HEK293 (cell line): ENCODE measurements around the gene C19orf44.

Experiments used
- CTCF ChIA-PET: fragments of 350-600 bp; formaldehyde crosslinking; extraction: SDS; loops from one replicate; lab custom pipeline; 2021; ENCODE audit warnings: antibody characterized with exemption; lab: Yijun Ruan, JAX
- POLR2A ChIA-PET: fragments of 300-600 bp; formaldehyde crosslinking; extraction: SDS; loops from one replicate; lab custom pipeline; 2020; ENCODE audit warnings: antibody characterized with exemption, inconsistent platforms; lab: Yijun Ruan, JAX
- H3K27ac ChIP-seq: fragments of 200-500 bp; sonication (Bioruptor generic); 2 replicates; pipeline ENCODE4 v1.5.1; 2014; ENCODE audit warnings: low read depth, low read length, control low read depth, inconsistent platforms; ENCODE audit errors: extremely low read depth
- H3K36me3 ChIP-seq, 2 experiments: fragments of 200-500 bp in 1 of 2; sonication (Bioruptor generic) in 1 of 2; 1 replicate in 1 of 2; 2 replicates in 1 of 2; pipeline ENCODE4 v1.5.1; 2014 to 2017; ENCODE audit warnings: inconsistent platforms in 2 of 2, low read length in 2 of 2; ENCODE audit not compliant: control insufficient read depth in 2 of 2, insufficient read depth in 1 of 2
- H3K4me1 ChIP-seq: fragments of 200-500 bp; sonication (Bioruptor generic); 2 replicates; pipeline ENCODE4 v1.5.1; 2014; ENCODE audit warnings: mild to moderate bottlenecking, low read length, inconsistent platforms; ENCODE audit not compliant: control insufficient read depth, insufficient read depth
- H3K4me3 ChIP-seq: 2 replicates; pipeline ENCODE4 v1.5.1; 2011; ENCODE audit warnings: low read depth, mild to moderate bottlenecking, control low read depth, low read length, moderate library complexity
- H3K9me3 ChIP-seq: fragments of 200-500 bp; sonication (Bioruptor generic); 2 replicates; pipeline ENCODE4 v1.5.1; 2014; ENCODE audit warnings: low read depth, low read length, inconsistent platforms; ENCODE audit not compliant: control insufficient read depth, insufficient read depth
- GLIS1 ChIP-seq: fragments of 450-650 bp; formaldehyde crosslinking; IDR thresholded peaks from 2 replicates; pipeline ENCODE4 v1.5.1; 2016; ENCODE audit warnings: missing biosample characterization, missing genetic modification characterization
- IKZF3 ChIP-seq: fragments of 450-650 bp; IDR thresholded peaks from 2 replicates; pipeline ENCODE4 v1.5.0; 2018; ENCODE audit warnings: missing biosample characterization, mild to moderate bottlenecking, missing genetic modification characterization, moderate library complexity
- KLF8 ChIP-seq: fragments of 450-650 bp; formaldehyde crosslinking; IDR thresholded peaks from 2 replicates; pipeline ENCODE4 v1.5.1; 2016; ENCODE audit warnings: missing biosample characterization, missing genetic modification characterization
- MEIS1 ChIP-seq: sonication (generic); formaldehyde crosslinking; IDR thresholded peaks from 2 replicates; pipeline ENCODE4 v1.8.1; 2022; ENCODE audit warnings: missing genetic modification reagents, mild to moderate bottlenecking, borderline replicate concordance
- OSR2 ChIP-seq: fragments of 450-650 bp; formaldehyde crosslinking; IDR thresholded peaks from 2 replicates; pipeline ENCODE4 v1.5.1; 2016; ENCODE audit warnings: missing biosample characterization, missing genetic modification characterization
- RBAK ChIP-seq: fragments of 450-650 bp; formaldehyde crosslinking; IDR thresholded peaks from 2 replicates; pipeline ENCODE4 v1.5.1; 2016; ENCODE audit warnings: missing biosample characterization, missing genetic modification characterization
- ZNF221 ChIP-seq: fragments of 450-650 bp; formaldehyde crosslinking; IDR thresholded peaks from 2 replicates; pipeline ENCODE4 v1.5.1; 2017; ENCODE audit warnings: missing biosample characterization, missing genetic modification characterization, borderline replicate concordance
- ZNF24 ChIP-seq: fragments of 450-650 bp; formaldehyde crosslinking; IDR thresholded peaks from 2 replicates; pipeline ENCODE4 v1.5.1; 2016; ENCODE audit warnings: missing biosample characterization, missing genetic modification characterization
- ZNF529 ChIP-seq: fragments of 450-650 bp; formaldehyde crosslinking; IDR thresholded peaks from 2 replicates; pipeline ENCODE4 v1.5.1; 2017; ENCODE audit warnings: missing genetic modification characterization, missing biosample characterization; ENCODE audit not compliant: insufficient replicate concordance
- ZNF596 ChIP-seq: fragments of 450-650 bp; IDR thresholded peaks from 2 replicates; pipeline ENCODE4 v1.5.0; 2018; ENCODE audit warnings: missing biosample characterization, mild to moderate bottlenecking, missing genetic modification characterization, moderate library complexity
- ZNF677 ChIP-seq: fragments of 450-650 bp; IDR thresholded peaks from 2 replicates; pipeline ENCODE4 v1.5.0; 2018; ENCODE audit warnings: missing biosample characterization, mild to moderate bottlenecking, missing genetic modification characterization, moderate library complexity
- ZNF837 ChIP-seq: fragments of 450-650 bp; formaldehyde crosslinking; IDR thresholded peaks from 2 replicates; pipeline ENCODE4 v1.5.1; 2016; ENCODE audit warnings: missing biosample characterization, missing genetic modification characterization
- TF ChIP-seq, protein P1 (sequence below): fragments of 450-650 bp; formaldehyde crosslinking; IDR thresholded peaks from 2 replicates; pipeline ENCODE4 v1.5.1; 2016; ENCODE audit warnings: missing biosample characterization, missing genetic modification characterization
- TF ChIP-seq, protein P2 (sequence below): fragments of 450-650 bp; formaldehyde crosslinking; IDR thresholded peaks from 2 replicates; pipeline ENCODE4 v1.5.1; 2017; ENCODE audit warnings: missing biosample characterization, missing genetic modification characterization
- TF ChIP-seq, protein P3 (sequence below): fragments of 450-650 bp; formaldehyde crosslinking; IDR thresholded peaks from 2 replicates; pipeline ENCODE4; 2016; ENCODE audit warnings: missing biosample characterization, missing genetic modification characterization
- TF ChIP-seq, protein P4 (sequence below): fragments of 450-650 bp; formaldehyde crosslinking; IDR thresholded peaks from 2 replicates; pipeline ENCODE4 v1.5.1; 2016; ENCODE audit warnings: missing biosample characterization, missing genetic modification characterization
- TF ChIP-seq, protein P5 (sequence below): fragments of 450-650 bp; formaldehyde crosslinking; IDR thresholded peaks from 2 replicates; pipeline ENCODE4 v1.5.1; 2016; ENCODE audit warnings: missing biosample characterization, missing genetic modification characterization
- TF ChIP-seq, protein P6 (sequence below): fragments of 450-650 bp; formaldehyde crosslinking; IDR thresholded peaks from 2 replicates; pipeline ENCODE4 v1.5.1; 2016; ENCODE audit warnings: missing biosample characterization, missing genetic modification characterization
- TF ChIP-seq, protein P7 (sequence below): fragments of 450-650 bp; formaldehyde crosslinking; IDR thresholded peaks from 2 replicates; pipeline ENCODE4 v1.5.1; 2016; ENCODE audit warnings: missing biosample characterization, missing genetic modification characterization

Gene C19orf44

DNA sequence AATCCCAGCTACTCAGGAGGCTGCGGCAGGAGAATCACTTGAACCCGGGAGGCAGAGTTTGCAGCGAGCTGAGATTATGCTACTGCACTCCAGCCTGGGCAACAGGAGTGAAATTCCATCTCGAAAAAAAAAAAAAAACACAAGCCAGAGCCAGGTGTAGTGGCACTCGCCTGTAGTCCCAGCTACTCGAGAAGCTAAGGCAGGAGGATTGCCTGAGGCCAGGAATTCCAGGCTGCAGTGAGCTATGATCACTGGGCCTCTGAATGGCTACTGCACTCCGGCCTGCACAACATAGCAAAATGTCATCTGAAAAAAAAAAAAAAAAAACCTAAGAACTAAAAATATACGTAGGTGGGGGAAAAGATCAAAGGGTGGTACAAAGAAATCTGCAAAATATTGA is 43.9 kb upstream of the C19orf44 start:
- ChIA-PET CTCF (interaction anchor here (0.6 to 1.2 kb wide), 2 partner anchors 35 to 567 kb away, joined by 3 to 4 read pairs; no protein-coding TSS in a partner anchor), POLR2A (interaction anchor here (0.6 kb wide), 1 partner anchor 9 kb away, joined by 3 read pairs; no protein-coding TSS in a partner anchor)
- H3K4me3 ChIP-seq: no peak overlapping the region
- peaks cover 0 to 7% of the 10 kb centered on the region in 2 experiments; a peak in 2 of 3 replicates for H3K36me3 ChIP-seq
- no peaks in the 10 kb centered on the region for H3K9me3 ChIP-seq
- H3K4me1 ChIP-seq: peaks cover 4% of the 10 kb centered on the region
- TF ChIP-seq, protein P1, sequence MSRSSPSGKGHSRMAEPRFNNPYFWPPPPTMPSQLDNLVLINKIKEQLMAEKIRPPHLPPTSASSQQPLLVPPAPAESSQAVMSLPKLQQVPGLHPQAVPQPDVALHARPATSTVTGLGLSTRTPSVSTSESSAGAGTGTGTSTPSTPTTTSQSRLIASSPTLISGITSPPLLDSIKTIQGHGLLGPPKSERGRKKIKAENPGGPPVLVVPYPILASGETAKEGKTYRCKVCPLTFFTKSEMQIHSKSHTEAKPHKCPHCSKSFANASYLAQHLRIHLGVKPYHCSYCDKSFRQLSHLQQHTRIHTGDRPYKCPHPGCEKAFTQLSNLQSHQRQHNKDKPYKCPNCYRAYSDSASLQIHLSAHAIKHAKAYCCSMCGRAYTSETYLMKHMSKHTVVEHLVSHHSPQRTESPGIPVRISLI: 0 out of 2 replicates have a peak, but pooled peaks have one; percentile 56
- TF ChIP-seq OSR2 (tag by site-specific recombination): peak; percentile 82
- TF ChIP-seq MEIS1 (CRISPR knock-in tag): no peak
- no peak for TF ChIP-seq ZNF837 (tag by site-specific recombination)
- H3K27ac ChIP-seq: no peak overlapping the region

DNA sequence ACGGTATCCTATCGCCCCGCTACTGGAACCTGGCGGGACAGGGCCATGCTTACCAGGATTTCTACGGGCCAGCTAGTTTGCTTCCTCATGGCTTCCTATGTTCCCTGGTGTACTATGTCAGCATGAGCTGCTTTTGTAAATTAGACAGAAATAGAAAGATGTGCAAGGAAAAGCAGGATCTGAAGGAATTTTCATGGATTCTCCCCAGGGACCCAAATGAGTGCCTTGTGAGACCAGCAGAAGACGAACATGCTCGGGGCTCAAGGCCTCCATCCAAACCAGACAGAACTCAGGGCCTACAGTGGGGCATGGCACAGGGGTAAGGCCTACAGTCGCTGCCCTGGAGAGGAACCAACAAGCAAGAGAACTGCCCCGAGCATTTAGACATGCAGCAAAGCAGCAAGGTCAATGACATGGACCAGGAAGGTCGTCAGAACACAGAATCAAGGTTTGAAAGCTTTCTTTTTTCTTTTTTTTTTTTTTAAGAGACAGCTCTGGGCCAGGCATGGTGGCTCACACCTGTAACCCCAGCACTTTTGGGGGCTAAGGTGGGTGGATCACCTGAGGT is 41.8 kb upstream of the C19orf44 start:
- POLR2A ChIA-PET: no interaction called here
- H3K27ac ChIP-seq: 0 out of 2 replicates have a peak overlapping the region, but pooled peaks have one; percentile 26
- peaks cover 0 to 5% of the 10 kb centered on the region in 2 experiments; a peak in 1 of 3 replicates for H3K36me3 ChIP-seq
- TF ChIP-seq, protein P2, sequence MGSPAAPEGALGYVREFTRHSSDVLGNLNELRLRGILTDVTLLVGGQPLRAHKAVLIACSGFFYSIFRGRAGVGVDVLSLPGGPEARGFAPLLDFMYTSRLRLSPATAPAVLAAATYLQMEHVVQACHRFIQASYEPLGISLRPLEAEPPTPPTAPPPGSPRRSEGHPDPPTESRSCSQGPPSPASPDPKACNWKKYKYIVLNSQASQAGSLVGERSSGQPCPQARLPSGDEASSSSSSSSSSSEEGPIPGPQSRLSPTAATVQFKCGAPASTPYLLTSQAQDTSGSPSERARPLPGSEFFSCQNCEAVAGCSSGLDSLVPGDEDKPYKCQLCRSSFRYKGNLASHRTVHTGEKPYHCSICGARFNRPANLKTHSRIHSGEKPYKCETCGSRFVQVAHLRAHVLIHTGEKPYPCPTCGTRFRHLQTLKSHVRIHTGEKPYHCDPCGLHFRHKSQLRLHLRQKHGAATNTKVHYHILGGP (tag by site-specific recombination): no peak
- TF ChIP-seq, protein P3, sequence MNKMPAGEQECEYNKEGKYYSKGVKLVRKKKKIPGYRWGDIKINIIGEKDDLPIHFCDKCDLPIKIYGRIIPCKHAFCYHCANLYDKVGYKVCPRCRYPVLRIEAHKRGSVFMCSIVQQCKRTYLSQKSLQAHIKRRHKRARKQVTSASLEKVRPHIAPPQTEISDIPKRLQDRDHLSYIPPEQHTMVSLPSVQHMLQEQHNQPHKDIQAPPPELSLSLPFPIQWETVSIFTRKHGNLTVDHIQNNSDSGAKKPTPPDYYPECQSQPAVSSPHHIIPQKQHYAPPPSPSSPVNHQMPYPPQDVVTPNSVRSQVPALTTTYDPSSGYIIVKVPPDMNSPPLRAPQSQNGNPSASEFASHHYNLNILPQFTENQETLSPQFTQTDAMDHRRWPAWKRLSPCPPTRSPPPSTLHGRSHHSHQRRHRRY: no peak
- TF ChIP-seq IKZF3 (tag by site-specific recombination): peak; percentile 40; the same call in 1 of the 2 replicates
- H3K4me3 ChIP-seq: no peak overlapping the region
- CTCF ChIA-PET: interaction anchor here (0.6 to 3.6 kb wide), 3 partner anchors 12 to 274 kb away, joined by 3 to 20 read pairs (median 3); no protein-coding TSS in a partner anchor
- no peaks in the 10 kb centered on the region for H3K9me3 ChIP-seq
- H3K4me1 ChIP-seq: peaks cover 7% of the 10 kb centered on the region

DNA sequence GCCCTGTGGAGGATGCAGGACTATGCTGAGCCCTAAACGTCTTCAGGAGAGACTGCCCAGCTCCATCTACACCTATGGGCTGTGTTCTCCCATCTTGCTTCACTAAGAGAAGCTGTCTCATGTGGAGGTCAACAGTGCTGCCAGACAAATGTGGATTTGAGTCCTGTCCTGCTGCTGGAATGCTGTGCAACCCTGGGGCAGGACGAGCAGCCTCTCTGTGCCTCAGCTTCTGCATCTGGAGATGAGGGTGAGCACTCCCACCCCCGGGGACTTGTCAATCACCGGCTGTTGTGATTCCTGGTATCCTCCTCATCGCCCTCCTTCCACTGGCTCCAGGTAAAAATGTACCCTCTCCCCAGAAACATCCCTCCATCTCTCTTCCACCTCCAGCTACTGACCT is 40.7 kb upstream of the C19orf44 start:
- Histone ChIP-seq H3K36me3 (peaks cover 0 to 3% of the 10 kb centered on the region in 2 experiments; a peak in 1 of 3 replicates), H3K4me3 (no peak overlapping the region), H3K4me1 (peaks cover 7% of the 10 kb centered on the region), H3K27ac (no peak overlapping the region), H3K9me3 (no peaks in the 10 kb centered on the region)
- ChIA-PET POLR2A (no interaction called here), CTCF (interaction anchor here (3.6 kb wide), 1 partner anchor 13 kb away, joined by 20 read pairs; no protein-coding TSS in a partner anchor)
- TF ChIP-seq ZNF221 (no peak), GLIS1 (tag by site-specific recombination) (no peak), OSR2 (tag by site-specific recombination) (no peak), RBAK (tag by site-specific recombination) (no peak), ZNF24 (tag by site-specific recombination) (no peak), ZNF529 (tag by site-specific recombination) (no peak), KLF8 (tag by site-specific recombination) (no peak), ZNF596 (tag by site-specific recombination) (no peak), ZNF677 (no peak)
- TF ChIP-seq, protein P4, sequence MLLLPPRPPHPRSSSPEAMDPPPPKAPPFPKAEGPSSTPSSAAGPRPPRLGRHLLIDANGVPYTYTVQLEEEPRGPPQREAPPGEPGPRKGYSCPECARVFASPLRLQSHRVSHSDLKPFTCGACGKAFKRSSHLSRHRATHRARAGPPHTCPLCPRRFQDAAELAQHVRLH: no peak
- TF ChIP-seq, protein P5, sequence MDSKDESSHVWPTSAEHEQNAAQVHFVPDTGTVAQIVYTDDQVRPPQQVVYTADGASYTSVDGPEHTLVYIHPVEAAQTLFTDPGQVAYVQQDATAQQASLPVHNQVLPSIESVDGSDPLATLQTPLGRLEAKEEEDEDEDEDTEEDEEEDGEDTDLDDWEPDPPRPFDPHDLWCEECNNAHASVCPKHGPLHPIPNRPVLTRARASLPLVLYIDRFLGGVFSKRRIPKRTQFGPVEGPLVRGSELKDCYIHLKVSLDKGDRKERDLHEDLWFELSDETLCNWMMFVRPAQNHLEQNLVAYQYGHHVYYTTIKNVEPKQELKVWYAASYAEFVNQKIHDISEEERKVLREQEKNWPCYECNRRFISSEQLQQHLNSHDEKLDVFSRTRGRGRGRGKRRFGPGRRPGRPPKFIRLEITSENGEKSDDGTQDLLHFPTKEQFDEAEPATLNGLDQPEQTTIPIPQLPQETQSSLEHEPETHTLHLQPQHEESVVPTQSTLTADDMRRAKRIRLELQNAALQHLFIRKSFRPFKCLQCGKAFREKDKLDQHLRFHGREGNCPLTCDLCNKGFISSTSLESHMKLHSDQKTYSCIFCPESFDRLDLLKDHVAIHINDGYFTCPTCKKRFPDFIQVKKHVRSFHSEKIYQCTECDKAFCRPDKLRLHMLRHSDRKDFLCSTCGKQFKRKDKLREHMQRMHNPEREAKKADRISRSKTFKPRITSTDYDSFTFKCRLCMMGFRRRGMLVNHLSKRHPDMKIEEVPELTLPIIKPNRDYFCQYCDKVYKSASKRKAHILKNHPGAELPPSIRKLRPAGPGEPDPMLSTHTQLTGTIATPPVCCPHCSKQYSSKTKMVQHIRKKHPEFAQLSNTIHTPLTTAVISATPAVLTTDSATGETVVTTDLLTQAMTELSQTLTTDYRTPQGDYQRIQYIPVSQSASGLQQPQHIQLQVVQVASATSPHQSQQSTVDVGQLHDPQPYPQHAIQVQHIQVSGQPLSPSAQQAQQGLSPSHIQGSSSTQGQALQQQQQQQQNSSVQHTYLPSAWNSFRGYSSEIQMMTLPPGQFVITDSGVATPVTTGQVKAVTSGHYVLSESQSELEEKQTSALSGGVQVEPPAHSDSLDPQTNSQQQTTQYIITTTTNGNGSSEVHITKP: no peak
- TF ChIP-seq, protein P6, sequence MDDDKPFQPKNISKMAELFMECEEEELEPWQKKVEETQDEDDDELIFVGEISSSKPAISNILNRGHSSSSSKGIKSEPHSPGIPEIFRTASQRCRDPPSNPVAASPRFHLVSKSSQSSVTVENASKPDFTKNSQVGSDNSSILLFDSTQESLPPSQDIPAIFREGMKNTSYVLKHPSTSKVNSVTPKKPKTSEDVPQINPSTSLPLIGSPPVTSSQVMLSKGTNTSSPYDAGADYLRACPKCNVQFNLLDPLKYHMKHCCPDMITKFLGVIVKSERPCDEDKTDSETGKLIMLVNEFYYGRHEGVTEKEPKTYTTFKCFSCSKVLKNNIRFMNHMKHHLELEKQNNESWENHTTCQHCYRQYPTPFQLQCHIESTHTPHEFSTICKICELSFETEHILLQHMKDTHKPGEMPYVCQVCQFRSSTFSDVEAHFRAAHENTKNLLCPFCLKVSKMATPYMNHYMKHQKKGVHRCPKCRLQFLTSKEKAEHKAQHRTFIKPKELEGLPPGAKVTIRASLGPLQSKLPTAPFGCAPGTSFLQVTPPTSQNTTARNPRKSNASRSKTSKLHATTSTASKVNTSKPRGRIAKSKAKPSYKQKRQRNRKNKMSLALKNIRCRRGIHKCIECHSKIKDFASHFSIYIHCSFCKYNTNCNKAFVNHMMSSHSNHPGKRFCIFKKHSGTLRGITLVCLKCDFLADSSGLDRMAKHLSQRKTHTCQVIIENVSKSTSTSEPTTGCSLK (tag by site-specific recombination): no peak
- TF ChIP-seq, protein P7, sequence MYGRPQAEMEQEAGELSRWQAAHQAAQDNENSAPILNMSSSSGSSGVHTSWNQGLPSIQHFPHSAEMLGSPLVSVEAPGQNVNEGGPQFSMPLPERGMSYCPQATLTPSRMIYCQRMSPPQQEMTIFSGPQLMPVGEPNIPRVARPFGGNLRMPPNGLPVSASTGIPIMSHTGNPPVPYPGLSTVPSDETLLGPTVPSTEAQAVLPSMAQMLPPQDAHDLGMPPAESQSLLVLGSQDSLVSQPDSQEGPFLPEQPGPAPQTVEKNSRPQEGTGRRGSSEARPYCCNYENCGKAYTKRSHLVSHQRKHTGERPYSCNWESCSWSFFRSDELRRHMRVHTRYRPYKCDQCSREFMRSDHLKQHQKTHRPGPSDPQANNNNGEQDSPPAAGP (tag by site-specific recombination): no peak
